ENCODE results near the gene POLR3H.
"Not testable (repeated sequence)": the region's sequence is repeated elsewhere in the genome, so short reads cannot be mapped to it uniquely, and the experiment has no call there.

The POLR3H gene

GRCh38 chr22:41543854-41544670 lies at the start of gene POLR3H:
Gene POLR3H, minus strand, starts transcription at chr22:41544470. Its CDS starts 369 bp downstream, at chr22:41544101.
- peak; percentile 95 for DNase-seq (ENCODE audit: low read depth)

- not testable (repeated sequence) for DNase-seq (ENCODE audit: low read depth)
These were observed 49.2 kb upstream of the POLR3H start for GRCh38 chr22:41593336-41593960.

- DNase-seq (ENCODE audit: low read depth): peak; percentile 100
These were observed 45.3 kb upstream of the POLR3H start, which contains the start of gene PMM1 for GRCh38 chr22:41589391-41590241. Gene PMM1, minus strand, starts transcription at chr22:41589840. Its CDS starts 35 bp downstream, at chr22:41589805.

GRCh38 chr22:41587347-41587723 lies 43.1 kb upstream of the POLR3H start:
- no peak for DNase-seq (ENCODE audit: low read depth)

GRCh38 chr22:41585898-41586297 lies 41.6 kb upstream of the POLR3H start:
- no peak for DNase-seq (ENCODE audit: low read depth)

- no peak for DNase-seq (ENCODE audit: low read depth)
These were observed 40.6 kb upstream of the POLR3H start for GRCh38 chr22:41584881-41585280.

GRCh38 chr22:41582694-41583093 lies 38.4 kb upstream of the POLR3H start:
- no peak for DNase-seq (ENCODE audit: low read depth)

- no peak for DNase-seq (ENCODE audit: low read depth)
These were observed 35.7 kb upstream of the POLR3H start for GRCh38 chr22:41579997-41580355.

GRCh38 chr22:41579297-41579996 lies 35.2 kb upstream of the POLR3H start:
- no peak for DNase-seq (ENCODE audit: low read depth)

- DNase-seq (ENCODE audit: low read depth): no peak
These were observed 34.5 kb upstream of the POLR3H start for GRCh38 chr22:41578818-41579217.

GRCh38 chr22:41578114-41578513 lies 33.8 kb upstream of the POLR3H start:
- no peak for DNase-seq (ENCODE audit: low read depth)

GRCh38 chr22:41576877-41577276 lies 32.6 kb upstream of the POLR3H start:
- no peak for DNase-seq (ENCODE audit: low read depth)

GRCh38 chr22:41575533-41575932 lies 31.3 kb upstream of the POLR3H start:
- DNase-seq (ENCODE audit: low read depth): no peak

- DNase-seq (ENCODE audit: low read depth): no peak
These were observed 30.6 kb upstream of the POLR3H start for GRCh38 chr22:41574847-41575381.

GRCh38 chr22:41573677-41574076 lies 29.4 kb upstream of the POLR3H start:
- DNase-seq (ENCODE audit: low read depth): no peak

GRCh38 chr22:41572305-41572704 lies 28.0 kb upstream of the POLR3H start:
- not testable (repeated sequence) for DNase-seq (ENCODE audit: low read depth)

- DNase-seq (ENCODE audit: low read depth): no peak
These were observed 27.5 kb upstream of the POLR3H start for GRCh38 chr22:41571786-41572185.

- no peak for DNase-seq (ENCODE audit: low read depth)
These were observed 26.0 kb upstream of the POLR3H start for GRCh38 chr22:41570221-41570620.

GRCh38 chr22:41568811-41569210 lies 24.5 kb upstream of the POLR3H start:
- DNase-seq (ENCODE audit: low read depth): no peak

GRCh38 chr22:41567512-41567768 lies 23.2 kb upstream of the POLR3H start:
- no peak for DNase-seq (ENCODE audit: low read depth)

GRCh38 chr22:41565403-41566054 lies 21.3 kb upstream of the POLR3H start:
- no peak for DNase-seq (ENCODE audit: low read depth)

All from T-helper 22 cell (primary cell).